Measurements from ENCODE around the gene FGF11.
A peak's percentile ranks its signal among the peaks of the same experiment; 100 is the strongest.
"Not testable (repeated sequence)": the region's sequence is repeated elsewhere in the genome, so short reads cannot be mapped to it uniquely, and the experiment has no call there.

FGF11 gene

GRCh38 chr17:7464081-7464480, 24.8 kb downstream of the FGF11 start:
- DNase-seq = no peak

DNA sequence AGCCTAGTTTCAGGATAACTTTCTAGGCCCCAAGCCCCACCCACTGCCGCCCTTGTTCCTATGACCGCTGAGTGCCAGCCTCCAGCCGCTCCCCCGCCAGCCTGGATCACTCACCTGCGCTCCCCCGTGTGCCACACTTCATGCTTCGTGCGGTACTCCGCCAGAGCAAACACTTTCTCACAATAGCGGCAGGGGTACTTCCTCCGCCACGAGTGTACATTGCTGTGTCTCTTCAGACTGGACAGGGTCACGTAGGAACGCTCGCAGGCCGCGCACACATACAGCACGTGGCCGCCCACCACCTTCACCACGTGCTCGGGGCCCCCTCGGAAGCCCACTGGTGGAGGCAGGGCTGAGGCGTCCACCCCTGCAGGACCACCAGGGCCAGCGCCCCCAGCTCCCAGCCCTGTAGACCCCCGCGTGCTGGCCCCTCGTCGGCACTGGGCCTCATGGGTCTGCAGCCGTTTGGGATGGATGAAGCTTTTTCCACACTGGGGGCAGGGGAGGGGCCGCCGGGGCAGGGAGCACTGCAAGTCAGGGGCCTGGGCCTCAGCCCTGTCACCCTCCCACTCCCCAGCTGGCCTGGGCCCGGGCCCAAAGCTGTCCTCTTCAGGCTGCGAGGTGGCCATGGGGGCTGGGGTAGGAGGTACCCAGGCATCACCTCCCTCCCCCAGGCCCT, 26.4 kb downstream of the FGF11 start:
- DNase-seq = no peak

DNA sequence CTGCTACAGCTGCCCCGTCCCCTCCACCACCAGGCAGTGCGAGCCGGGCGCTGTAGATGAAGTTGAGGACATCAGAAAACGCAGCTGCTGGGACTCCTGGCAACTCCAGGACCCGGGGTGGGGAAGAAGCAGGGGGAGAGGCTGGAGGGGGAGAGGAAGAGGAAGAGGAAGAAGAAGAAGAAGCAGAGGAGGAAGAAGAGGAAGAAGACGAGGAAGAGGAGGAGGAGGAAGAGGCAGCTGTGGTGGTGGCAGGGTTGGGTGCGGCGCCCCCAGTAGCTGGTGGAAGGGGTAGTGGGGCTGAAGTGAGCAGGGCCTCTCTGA, 27.0 kb downstream of the FGF11 start:
- DNase-seq = no peak

DNA sequence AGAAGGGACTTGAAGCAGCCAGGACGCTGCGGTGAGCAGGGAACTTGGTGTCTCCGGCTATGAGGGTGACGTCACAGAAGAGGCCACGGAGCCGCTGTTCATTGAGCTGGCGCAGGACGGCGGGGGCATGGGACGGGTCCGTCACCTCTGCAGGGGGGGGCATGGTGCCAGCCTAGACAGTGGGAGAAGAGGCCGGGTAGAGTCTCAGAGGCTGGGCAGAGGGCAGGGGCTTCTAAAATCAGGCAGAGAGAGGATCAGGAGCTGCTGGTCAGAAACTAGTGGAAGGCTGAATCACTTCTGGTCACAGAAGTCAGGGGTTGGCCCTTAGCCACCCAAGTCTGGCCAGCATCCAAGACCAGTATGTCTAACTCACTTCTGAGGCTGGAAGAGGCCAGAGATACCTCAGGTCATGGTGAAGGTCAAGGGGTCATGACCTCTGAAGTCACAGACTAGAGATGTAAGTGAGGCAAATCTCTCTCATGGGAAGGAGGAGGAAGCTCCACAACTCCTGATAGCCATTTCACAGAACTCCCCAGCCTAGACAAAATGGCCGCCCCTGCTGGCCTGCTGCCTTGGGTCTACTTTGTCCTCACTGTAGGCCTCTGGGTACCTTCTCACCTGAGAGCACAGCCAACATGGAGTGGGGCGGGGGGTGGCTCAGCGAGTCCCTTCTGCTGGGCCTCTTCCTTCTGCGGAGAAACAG, 27.5 kb downstream of the FGF11 start:
- peak; percentile 71 for DNase-seq

DNA sequence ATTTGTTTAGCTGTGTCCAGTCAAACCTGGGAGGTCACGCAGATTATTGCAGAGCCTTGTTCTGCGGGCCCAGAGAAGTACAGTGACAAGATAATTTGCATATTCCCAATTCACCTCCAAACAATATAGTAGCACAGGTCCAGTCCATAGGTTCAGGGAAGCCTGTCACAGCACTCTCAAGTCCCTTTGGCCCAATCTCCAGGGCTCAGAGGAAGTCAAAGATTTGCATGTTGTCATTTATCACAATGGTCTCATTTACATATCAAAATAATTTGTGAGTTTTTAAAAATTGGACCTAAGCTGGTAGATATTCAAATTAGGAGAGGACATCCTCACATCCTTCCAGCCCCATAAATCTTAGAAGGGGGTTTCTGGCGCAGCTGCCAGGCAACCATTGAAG, 28.2 kb downstream of the FGF11 start:
- no peak for DNase-seq

- no peak for DNase-seq
Measured at GRCh38 chr17:7468290-7468689, 29.0 kb downstream of the FGF11 start.

DNA sequence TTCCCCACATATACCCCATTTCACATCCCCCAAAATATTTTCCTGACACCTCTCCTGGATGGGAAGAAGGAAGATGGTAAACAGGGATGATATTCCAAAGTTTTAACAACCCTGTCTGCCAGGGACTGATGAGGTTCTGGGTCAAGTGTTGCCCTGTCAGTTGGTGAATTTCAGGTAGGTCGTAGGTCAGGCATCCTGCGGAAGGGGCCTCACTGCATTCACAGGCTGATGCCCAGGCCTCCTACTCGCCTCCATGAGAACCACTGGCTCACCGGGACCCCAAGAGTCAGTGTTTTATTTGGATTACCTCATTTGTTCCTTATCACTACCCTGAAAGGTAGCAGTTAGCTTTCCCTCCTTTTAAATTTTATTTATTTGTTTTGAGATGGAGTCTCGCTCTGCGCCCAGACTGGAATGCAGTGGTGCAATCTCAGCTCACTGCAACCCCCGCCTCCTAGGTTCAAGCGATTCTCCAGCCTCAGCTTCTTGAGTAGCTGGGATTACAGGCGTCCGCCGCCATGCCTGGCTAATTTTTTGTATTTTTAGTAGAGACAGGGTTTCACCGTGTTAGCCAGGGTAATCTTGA, 29.6 kb downstream of the FGF11 start:
- DNase-seq = no peak

DNA sequence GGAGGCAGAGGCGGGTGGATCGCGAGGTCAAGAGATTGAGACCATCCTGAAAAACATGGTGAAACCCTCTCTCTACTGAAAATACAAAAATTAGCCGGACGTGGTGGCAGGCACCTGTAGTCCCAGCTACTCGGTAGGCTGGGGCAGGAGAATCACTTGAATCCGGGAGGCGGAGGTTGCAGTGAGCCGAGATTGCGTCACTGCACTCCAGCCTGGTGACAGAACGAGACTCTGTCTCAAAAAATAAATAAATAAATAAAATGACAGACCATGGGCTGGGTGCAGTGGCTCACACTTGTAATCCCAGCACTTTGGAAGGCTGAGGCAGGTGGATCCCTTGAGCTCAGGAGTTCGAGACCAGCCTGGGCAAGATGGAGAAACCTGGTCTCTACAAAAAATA, 30.5 kb downstream of the FGF11 start:
- DNase-seq = not testable (repeated sequence)

DNA sequence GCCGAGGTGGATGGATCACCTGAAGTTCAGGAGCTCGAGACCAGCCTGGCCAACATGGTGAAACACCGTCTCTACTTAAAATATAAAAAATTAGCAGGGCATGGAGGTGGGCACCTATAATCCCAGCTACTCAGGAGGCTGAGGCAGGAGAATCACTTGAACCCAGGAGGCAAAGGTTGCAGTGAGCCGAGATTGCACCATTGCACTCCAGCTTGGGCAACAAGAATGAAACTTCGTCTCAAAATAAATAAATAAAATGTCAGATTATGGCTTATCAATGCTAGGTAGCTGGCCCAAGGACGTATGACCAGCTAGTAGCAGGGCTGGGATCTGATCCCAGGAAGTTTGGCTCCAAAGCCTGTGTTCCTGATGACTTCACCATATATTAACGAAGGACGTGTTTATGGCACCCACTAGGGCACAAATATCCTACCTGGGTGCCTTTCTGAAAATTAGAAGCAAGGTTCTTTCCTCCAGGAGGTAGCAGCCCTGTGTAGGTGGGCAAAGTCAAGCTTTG, 31.2 kb downstream of the FGF11 start:
- DNase-seq = not testable (repeated sequence)

GRCh38 chr17:7471729-7472128, 32.4 kb downstream of the FGF11 start:
- DNase-seq = no peak

DNA sequence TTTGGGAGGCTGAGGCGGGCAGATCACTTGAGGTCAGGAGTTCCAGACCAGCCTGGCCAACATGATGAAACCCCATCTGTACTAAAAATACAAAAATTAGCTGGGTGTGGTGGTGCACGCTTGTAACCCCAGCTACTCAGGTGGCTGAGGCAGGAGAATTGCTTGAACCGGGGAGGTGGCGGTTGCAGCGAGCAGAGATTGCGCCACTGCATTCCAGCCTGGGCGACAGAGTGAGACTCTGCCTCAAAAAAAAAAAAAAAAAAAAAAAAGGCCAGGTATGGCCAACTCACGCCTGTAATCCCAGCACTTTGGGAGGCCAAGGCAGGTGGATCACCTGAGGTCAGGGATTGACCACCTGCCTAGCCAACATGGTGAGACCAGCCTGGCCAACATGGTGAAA, 35.5 kb downstream of the FGF11 start:
- DNase-seq = not testable (repeated sequence)

GRCh38 chr17:7475764-7476422, 36.6 kb downstream of the FGF11 start:
- peak; percentile 86 for DNase-seq

DNA sequence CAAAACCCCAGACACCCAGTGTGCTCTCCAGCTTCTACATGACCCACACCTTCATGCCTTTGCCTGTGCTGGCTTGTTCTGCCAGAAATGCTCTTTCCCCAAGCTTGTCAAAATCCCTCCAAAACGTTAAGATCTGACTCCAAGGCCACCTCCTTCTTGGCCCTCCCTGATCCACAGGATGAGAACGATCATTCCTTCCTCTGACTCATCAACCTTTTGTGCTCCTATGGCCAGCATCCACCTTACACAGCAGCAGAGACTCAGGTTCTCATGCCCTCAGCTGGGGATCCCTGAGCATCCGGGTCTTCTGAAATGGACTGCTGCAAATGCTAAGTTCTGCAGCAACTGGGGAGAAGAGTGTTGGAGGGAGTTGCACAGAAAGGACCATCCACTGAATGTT, 37.2 kb downstream of the FGF11 start:
- DNase-seq = no peak

- DNase-seq = peak; percentile 62
Measured at GRCh38 chr17:7476951-7477350, 37.6 kb downstream of the FGF11 start.

DNA sequence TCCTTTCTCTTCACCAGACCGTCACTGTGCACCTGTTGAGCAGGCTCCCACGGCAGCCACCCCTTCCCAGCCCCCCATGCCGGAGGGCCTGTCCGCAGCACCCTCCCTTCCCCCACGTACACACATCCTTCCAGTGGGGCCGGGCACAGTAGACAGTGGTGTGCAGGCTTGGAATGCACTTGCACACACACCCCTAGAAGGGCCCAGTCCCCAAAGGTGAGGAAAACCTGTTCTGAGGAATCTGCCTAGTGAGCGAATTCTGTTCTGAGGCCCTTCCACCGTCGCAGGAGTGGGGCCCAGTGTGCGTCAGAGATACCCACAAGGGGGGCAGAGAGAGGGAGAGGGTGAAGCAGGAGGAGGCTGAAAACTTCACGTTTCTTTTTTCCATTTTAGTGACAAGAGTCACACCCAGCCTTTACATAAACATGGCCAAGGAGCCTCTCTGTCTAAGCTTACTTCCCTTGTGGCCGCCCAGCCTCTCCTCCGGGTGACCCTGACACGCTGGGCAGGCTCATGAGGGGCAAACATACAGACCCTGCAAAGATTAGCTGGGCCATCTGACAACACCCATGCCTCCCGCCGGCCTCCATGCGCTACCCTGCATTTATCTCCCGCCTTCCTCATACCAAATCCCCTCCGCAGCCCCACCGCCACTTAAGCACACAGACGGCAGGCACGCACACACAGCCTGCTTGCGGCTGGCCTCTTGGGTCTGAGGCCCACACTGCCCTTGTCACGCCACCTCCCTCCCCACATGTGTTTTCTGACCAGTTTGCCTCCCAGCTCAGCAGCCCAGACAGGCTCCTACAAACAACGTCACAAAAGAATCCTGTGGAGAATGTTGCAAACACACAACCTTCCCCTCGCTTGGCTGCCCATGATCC, 38.3 kb downstream of the FGF11 start:
- DNase-seq = peak; percentile 90

DNA sequence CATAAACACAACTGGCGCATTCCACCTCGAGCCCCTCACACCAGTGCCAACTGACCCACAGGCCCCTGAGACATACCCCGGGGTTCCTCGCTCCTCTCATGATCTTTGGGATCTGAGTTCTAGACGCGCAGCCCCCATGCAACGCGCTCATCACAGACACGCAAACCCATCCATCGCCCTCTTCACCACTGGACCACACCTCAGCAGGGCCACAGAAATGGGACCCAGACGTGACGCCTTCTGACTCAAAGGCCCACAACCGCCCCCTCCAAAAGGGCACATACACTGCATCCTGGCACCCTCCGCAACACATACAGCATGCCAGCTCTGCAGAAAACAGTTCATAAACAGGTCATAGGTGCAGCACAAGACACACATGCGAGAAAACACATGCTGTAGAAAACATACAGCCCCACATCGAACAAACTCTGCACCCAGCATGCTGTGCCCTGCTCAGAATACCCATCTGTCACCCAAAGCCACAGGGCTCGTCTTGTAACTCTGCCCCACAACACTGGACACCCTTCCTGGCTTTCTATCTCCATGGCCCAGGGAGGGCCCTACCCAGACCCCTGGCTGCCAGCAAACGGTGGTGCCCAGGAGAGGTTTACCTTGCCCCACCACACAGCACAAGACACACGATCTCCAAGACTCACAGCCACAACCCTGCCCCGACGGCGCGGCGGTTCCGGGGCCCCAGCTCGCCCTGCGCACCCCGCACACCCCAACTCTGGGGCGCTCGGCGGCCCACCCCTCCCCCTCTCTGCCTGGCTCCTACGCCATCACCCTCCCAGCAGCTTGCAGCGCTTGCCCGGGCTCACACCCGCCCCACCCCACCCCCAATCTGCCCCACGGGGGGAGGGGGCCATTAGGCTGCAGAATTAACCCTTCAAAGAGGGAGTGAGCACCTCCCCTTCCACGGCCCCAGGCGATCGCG, 39.2 kb downstream of the FGF11 start:
- DNase-seq = peak; percentile 71

- peak; percentile 77 for DNase-seq
Measured at GRCh38 chr17:7479213-7480088, 40.1 kb downstream of the FGF11 start, which contains the start of gene ZBTB4. TSS of gene ZBTB4 (minus strand) at chr17:7479631. CDS start at chr17:7466801, 12,830 bp downstream.

DNA sequence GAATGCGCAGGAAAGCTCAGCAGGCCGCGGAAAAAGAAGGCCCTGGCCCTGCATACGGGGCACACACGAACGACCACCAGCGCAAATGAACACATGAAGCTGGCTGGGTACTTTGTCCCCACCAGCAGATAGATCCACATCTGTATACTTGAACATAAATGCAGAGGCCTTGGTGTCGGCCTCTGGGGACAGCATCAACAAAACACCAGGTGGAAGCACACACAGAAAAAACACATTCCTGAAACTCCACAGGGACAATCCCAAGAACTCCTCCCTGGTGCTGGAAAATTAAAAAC, 40.7 kb downstream of the FGF11 start:
- DNase-seq = no peak

GRCh38 chr17:7481275-7481674, 42.0 kb downstream of the FGF11 start, which contains the start of gene SLC35G6:
TSS of gene SLC35G6 (plus strand) at chr17:7481446. CDS start at chr17:7481517, 71 bp downstream.
- not testable (repeated sequence) for DNase-seq
